ENCODE measurements around the gene FRS3.

- TF ChIP-seq POLR2A (IDR thresholded peaks at IDR 0.05) (no peak), CTCF (IDR thresholded peaks at IDR 0.05) (no peak)
These were observed 56.7 kb downstream of the FRS3 start for GRCh38 chr6:41722969-41723529.
